ENCODE results near the gene ZNF665. TPM values are rescaled to one million over a fixed set of nuclear protein-coding genes. Genes with fewer than 3 reads are reported as not detected.

The ZNF665 gene
- total RNA-seq, 3 donors from 2014 or later: 3.2 to 4.7 (median 3.2) TPM

DNA sequence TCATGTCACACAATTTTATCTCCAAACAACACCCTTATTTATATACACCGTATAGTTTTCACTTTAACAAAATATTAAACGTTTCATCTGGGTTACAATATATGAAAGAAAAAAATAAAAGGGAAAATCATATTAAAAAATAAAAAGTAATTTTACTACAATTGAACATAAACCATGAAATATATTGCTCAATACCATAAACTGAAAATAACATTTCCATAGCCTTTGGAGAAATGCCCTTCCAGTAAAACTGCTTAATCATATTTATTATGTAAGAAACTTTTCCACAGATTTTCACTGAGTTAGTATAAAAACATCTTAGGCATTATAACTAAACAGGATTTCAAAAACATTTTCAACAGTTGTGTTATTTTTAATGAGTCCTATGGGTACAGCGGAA, 32.8 kb downstream of the ZNF665 start:
- TF ChIP-seq, protein P1, sequence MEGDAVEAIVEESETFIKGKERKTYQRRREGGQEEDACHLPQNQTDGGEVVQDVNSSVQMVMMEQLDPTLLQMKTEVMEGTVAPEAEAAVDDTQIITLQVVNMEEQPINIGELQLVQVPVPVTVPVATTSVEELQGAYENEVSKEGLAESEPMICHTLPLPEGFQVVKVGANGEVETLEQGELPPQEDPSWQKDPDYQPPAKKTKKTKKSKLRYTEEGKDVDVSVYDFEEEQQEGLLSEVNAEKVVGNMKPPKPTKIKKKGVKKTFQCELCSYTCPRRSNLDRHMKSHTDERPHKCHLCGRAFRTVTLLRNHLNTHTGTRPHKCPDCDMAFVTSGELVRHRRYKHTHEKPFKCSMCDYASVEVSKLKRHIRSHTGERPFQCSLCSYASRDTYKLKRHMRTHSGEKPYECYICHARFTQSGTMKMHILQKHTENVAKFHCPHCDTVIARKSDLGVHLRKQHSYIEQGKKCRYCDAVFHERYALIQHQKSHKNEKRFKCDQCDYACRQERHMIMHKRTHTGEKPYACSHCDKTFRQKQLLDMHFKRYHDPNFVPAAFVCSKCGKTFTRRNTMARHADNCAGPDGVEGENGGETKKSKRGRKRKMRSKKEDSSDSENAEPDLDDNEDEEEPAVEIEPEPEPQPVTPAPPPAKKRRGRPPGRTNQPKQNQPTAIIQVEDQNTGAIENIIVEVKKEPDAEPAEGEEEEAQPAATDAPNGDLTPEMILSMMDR (IDR thresholded peaks at IDR 0.05): no peak
- DNase-seq (no peak), ATAC-seq (no peak)
- intact Hi-C loops (cut with DNase I, micrococcal nuclease): no loop called here
- Histone ChIP-seq H3K4me1 (ENCODE audit: low read depth) (peaks cover 11% of the 10 kb centered on the region), H3K9me3 (peaks cover 43% of the 10 kb centered on the region), H3K4me3 (no peak overlapping the region), H3K36me3 (ENCODE audit: low read depth) (no peaks in the 10 kb centered on the region)

DNA sequence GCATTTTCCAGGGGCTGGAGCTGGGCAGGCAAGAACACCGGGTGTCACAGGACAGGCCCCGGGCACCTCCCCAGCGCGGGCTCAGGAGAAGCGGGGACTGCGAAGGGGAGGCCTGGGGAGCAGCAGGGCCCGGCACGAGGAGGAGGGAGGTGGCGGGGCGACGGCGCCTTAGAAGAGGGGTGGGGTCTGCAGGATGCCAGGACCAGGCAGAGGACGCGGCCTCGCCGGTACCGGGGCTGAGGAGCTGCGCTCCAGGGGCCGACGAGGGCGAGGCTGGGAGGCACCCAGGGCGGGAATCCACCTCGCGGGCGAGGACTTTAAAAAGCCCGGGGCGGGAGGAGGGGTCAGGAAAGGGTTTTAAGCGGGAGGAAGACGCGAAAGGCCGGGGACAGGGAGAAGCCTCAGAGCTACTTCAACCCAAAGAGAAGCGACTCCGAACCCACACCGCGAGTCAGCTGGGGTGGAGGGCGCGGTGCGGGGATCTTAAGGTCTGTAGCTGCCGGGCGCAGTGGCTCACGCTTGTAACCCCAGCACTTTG, 35.0 kb downstream of the ZNF665 start:
- ATAC-seq (peak; percentile 45), DNase-seq (peak; percentile 40 to 58 (median 58))
- H3K4me3 ChIP-seq: peak overlapping the region; percentile 48
- intact Hi-C loops (cut with DNase I, micrococcal nuclease): no loop called here
- H3K9me3 ChIP-seq: peaks cover 39% of the 10 kb centered on the region
- H3K4me1 ChIP-seq (ENCODE audit: low read depth): peaks cover 11% of the 10 kb centered on the region
- H3K36me3 ChIP-seq (ENCODE audit: low read depth): no peaks in the 10 kb centered on the region
- TF ChIP-seq, protein P1 (IDR thresholded peaks at IDR 0.05): no peak

DNA sequence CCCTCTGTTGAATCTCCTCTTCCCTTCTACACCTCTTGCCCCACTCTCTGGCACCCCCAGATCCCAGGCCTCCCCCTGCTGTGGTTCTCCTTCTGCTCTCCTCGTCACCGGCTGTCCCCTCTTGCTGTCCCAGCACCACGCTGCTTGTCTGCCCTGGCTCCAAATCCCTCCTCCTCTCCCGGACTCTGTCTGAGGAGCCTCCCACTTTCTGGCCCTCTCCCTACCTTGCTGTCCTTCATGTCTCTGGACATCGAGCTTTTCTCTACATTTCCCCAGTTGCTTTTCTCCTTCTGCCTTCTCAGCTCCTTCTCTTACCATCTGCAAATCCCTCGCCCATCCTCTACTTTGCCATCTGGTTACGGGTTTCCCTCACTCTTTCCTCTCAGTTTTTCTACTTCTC, 35.5 kb downstream of the ZNF665 start:
- intact Hi-C loops (cut with DNase I, micrococcal nuclease): no loop called here

DNA sequence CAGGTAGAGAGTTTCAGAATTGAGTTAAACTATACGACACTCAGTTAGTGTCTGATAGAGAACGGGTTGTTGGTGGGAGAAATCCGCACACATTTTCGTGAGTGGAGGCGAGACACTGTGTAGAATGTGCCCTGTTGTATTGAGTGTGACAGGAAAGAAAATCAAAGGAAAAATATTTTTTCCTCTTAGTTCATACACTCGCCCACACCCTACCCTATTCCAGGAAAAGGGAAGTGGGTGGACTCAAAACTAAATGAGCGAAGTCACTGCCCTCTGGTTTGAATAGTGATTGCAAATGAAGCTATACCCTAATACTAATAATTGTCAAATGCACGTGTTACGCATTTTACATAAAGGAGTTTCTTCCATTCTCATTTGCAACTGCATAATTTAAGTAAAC, 36.3 kb downstream of the ZNF665 start:
- DNase-seq (no peak), ATAC-seq (no peak)
- TF ChIP-seq, protein P1 (IDR thresholded peaks at IDR 0.05): no peak
- Histone ChIP-seq H3K9me3 (peaks cover 38% of the 10 kb centered on the region), H3K4me3 (no peak overlapping the region), H3K4me1 (ENCODE audit: low read depth) (peaks cover 11% of the 10 kb centered on the region), H3K36me3 (ENCODE audit: low read depth) (no peaks in the 10 kb centered on the region)
- intact Hi-C loops (cut with DNase I, micrococcal nuclease): no loop called here

More for the DNA sequence above, 35.5 kb downstream of the ZNF665 start:
- TF ChIP-seq, protein P1 (IDR thresholded peaks at IDR 0.05): no peak
- no peak overlapping the region for H3K4me3 ChIP-seq
- peaks cover 38% of the 10 kb centered on the region for H3K9me3 ChIP-seq
- ATAC-seq: no peak
- H3K36me3 ChIP-seq (ENCODE audit: low read depth): no peaks in the 10 kb centered on the region
- H3K4me1 ChIP-seq (ENCODE audit: low read depth): peaks cover 11% of the 10 kb centered on the region
- no peak for DNase-seq

DNA sequence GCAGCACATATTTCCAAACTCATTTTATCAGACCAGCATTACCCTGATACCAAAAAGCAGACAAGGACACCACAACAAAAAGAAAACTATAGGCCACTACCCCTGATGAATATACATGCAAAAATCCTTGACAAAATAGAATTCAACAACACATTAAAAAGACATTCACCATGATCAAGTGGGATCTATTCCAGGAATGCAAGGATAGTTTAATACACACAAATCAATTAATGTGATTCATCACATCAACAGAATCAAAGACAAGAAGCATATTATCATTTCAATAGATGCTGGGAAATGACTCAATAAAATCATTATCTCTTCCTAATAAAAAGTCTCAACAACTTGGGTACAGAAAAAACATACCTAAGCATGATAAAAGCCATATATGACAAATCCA, 45.5 kb downstream of the ZNF665 start:
- no peaks in the 10 kb centered on the region for H3K4me1 ChIP-seq (ENCODE audit: low read depth)
- DNase-seq (no peak), ATAC-seq (no peak)
- H3K36me3 ChIP-seq (ENCODE audit: low read depth): peaks cover 3% of the 10 kb centered on the region
- no peak overlapping the region for H3K4me3 ChIP-seq
- intact Hi-C loops (cut with DNase I, micrococcal nuclease): no loop called here
- peaks cover 91% of the 10 kb centered on the region for H3K9me3 ChIP-seq
- TF ChIP-seq, protein P1 (IDR thresholded peaks at IDR 0.05): no peak

DNA sequence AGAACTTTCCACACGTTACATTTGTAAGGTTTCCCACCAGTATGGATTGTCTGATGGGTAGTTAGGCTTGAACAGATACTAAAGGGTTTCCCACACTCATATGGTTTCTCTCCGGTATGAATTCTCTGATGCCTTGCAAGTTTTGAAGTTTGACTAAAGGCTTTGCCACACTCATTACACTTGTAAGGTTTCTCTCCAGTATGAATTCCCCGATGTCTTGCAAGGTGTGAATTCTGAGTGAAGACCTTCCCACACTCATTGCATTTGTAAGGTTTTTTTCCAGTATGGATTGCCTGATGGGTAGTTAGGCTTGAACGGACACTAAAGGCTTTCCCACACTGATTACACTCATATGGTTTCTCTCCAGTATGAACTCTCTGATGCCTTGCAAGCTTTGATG, 52.8 kb downstream of the ZNF665 start:
- Histone ChIP-seq H3K36me3 (ENCODE audit: low read depth) (no peaks in the 10 kb centered on the region), H3K4me1 (ENCODE audit: low read depth) (no peaks in the 10 kb centered on the region), H3K9me3 (peaks cover 94% of the 10 kb centered on the region), H3K4me3 (no peak overlapping the region)
- TF ChIP-seq, protein P1 (IDR thresholded peaks at IDR 0.05): no peak
- no peak for ATAC-seq
- DNase-seq: no peak
- intact Hi-C loops (cut with DNase I, micrococcal nuclease): no loop called here

All from mucosa of descending colon (tissue), 3 donors.